GM12878 (cell line): ENCODE results near the gene ID4. TPM values are rescaled to one million over a fixed set of nuclear protein-coding genes. Genes with fewer than 3 reads are reported as not detected.

ENCODE experiments used
- ATAC-seq: fragments of 200-7000 bp; cut with Tn5 transposase; 3 replicates; pipeline ENCODE4 v1.9.1; 2020; ENCODE audit warnings: mild to moderate bottlenecking, moderate library complexity
- BruUV-seq: library from RNA; stranded (reverse); fragments of 400-500 nt; replicated peaks from 2 replicates; lab custom pipeline; 2021; lab: Mats Ljungman, UMichigan
- CTCF ChIA-PET: fragments of 300-600 bp; sonication (Branson Sonifier 250); formaldehyde crosslinking; extraction: SDS; loops from one replicate; lab custom pipeline; 2021; ENCODE audit warnings: inconsistent platforms; lab: Yijun Ruan, JAX
- POLR2A ChIA-PET: fragments of 350-600 bp; formaldehyde crosslinking; extraction: SDS; loops from one replicate; lab custom pipeline; 2021; ENCODE audit warnings: inconsistent platforms; lab: Charles Lee
- RAD21 ChIA-PET: fragments of 300-600 bp; sonication (Branson Sonifier 250); formaldehyde crosslinking; loops from one replicate; lab custom pipeline; 2023; ENCODE audit warnings: antibody characterized with exemption; ENCODE audit not compliant: unreplicated experiment; lab: Charles Lee
- SMC1A ChIA-PET: fragments of 300-600 bp; sonication (Branson Sonifier 250); formaldehyde crosslinking; loops from one replicate; lab custom pipeline; 2023; ENCODE audit not compliant: unreplicated experiment, uncharacterized antibody; lab: Charles Lee
- DNase-seq: peaks from one replicate; pipeline ENCODE4 v3.0.0-alpha.2; 2011; ENCODE audit warnings: low read depth, low spot score
- FAIRE-seq: peaks from 3 replicates; lab custom pipeline; 2011; peaks lifted over from hg19 to GRCh38; lab: Jason Lieb, UNC
- H2AFZ ChIP-seq: 2 replicates; pipeline ENCODE4 v1.6.0; 2011; ENCODE audit warnings: low read depth, low read length, control low read depth; ENCODE audit not compliant: control insufficient read depth
- H3K27ac ChIP-seq: 2 replicates; pipeline ENCODE4 v1.5.1; 2011; ENCODE audit warnings: control low read depth; ENCODE audit not compliant: control insufficient read depth, insufficient read depth
- H3K27me3 ChIP-seq, 2 experiments: replicated peaks in 1 of 2; 2 replicates each; pipeline versions ENCODE4 v1.6.0 to v1.6.1; 2011; ENCODE audit warnings: low read length in 1 of 2; ENCODE audit not compliant: control insufficient read depth in 2 of 2, insufficient read depth in 2 of 2
- H3K36me3 ChIP-seq, 2 experiments: 2 replicates each; pipeline ENCODE4 v1.5.1; 2011; ENCODE audit warnings: low read length in 1 of 2; ENCODE audit not compliant: control insufficient read depth in 2 of 2, insufficient read depth in 2 of 2
- H3K4me1 ChIP-seq: 2 replicates; pipeline ENCODE4 v1.6.1; 2011; ENCODE audit warnings: mild to moderate bottlenecking, low read length, moderate library complexity, mixed read lengths; ENCODE audit not compliant: control insufficient read depth, insufficient read depth
- H3K4me2 ChIP-seq: 2 replicates; pipeline ENCODE4 v1.6.0; 2011; ENCODE audit warnings: control low read depth; ENCODE audit not compliant: control insufficient read depth, insufficient read depth
- H3K4me3 ChIP-seq: fragments of 200-600 bp; sonication (generic); 2 replicates; pipeline ENCODE4 v1.5.1; 2016
- H3K79me2 ChIP-seq: 2 replicates; pipeline ENCODE4 v1.6.0; 2011; ENCODE audit warnings: low read length; ENCODE audit not compliant: control insufficient read depth, insufficient read depth
- H3K9ac ChIP-seq: 2 replicates; pipeline ENCODE4 v1.8.0; 2011; ENCODE audit warnings: low read length, control low read depth, mixed read lengths; ENCODE audit not compliant: control insufficient read depth, insufficient read depth
- H3K9me3 ChIP-seq: replicated peaks from 3 replicates; pipeline ENCODE4 v1.5.1; 2011; ENCODE audit warnings: mild to moderate bottlenecking, low read length; ENCODE audit not compliant: control insufficient read depth, insufficient read depth
- H4K20me1 ChIP-seq: 2 replicates; pipeline ENCODE4 v1.6.0; 2011; ENCODE audit not compliant: control insufficient read depth, insufficient read depth
- CHD4 ChIP-seq: fragments of 200-600 bp; sonication (generic); IDR thresholded peaks from 2 replicates; pipeline ENCODE4 v1.6.1; 2016; ENCODE audit warnings: mild to moderate bottlenecking
- CREM ChIP-seq: IDR thresholded peaks from 2 replicates; pipeline ENCODE4 v1.6.1; 2014; ENCODE audit warnings: antibody characterized with exemption, low read depth
- EP300 ChIP-seq, 2 experiments: fragments of 150-350 bp in 1 of 2; IDR thresholded peaks; 2 replicates each; pipeline ENCODE4 v1.6.1; 2011 to 2012; ENCODE audit warnings: low read depth in 2 of 2, low read length in 2 of 2, borderline replicate concordance in 1 of 2, improper control_type of control experiment in 1 of 2, inconsistent platforms in 1 of 2; ENCODE audit not compliant: control insufficient read depth in 1 of 2
- KAT2A ChIP-seq: conservative IDR thresholded peaks from 2 replicates; pipeline ENCODE4 v1.6.1; 2011; ENCODE audit warnings: low read depth, low read length; ENCODE audit not compliant: control insufficient read depth
- MEF2B ChIP-seq: fragments of 450-650 bp; IDR thresholded peaks from 2 replicates; pipeline ENCODE4 v1.6.1; 2018; ENCODE audit warnings: mild to moderate bottlenecking, moderate library complexity; ENCODE audit not compliant: partially characterized antibody, poor library complexity, severe bottlenecking
- NFYB ChIP-seq: IDR thresholded peaks from 2 replicates; pipeline ENCODE4 v1.6.1; 2011; ENCODE audit warnings: low read depth, mild to moderate bottlenecking, low read length, improper control_type of control experiment, moderate library complexity; ENCODE audit not compliant: insufficient read depth
- POLR2A ChIP-seq: IDR thresholded peaks from 2 replicates; pipeline ENCODE4 v1.6.1; 2011; ENCODE audit warnings: low read depth, mild to moderate bottlenecking, low read length
- POU2F2 ChIP-seq: IDR thresholded peaks from 3 replicates; pipeline ENCODE4 v1.6.1; 2011; ENCODE audit warnings: low read depth, mild to moderate bottlenecking, low read length, borderline replicate concordance
- RAD21 ChIP-seq: IDR thresholded peaks from 2 replicates; pipeline ENCODE4 v1.6.1; 2011; ENCODE audit warnings: mild to moderate bottlenecking, low read depth, low read length, moderate library complexity; ENCODE audit not compliant: insufficient read depth
- RELA ChIP-seq: fragments of 450-650 bp; IDR thresholded peaks from 2 replicates; pipeline ENCODE4 v1.8.0; 2014; ENCODE audit warnings: borderline replicate concordance; ENCODE audit not compliant: partially characterized antibody
- SIN3A ChIP-seq: IDR thresholded peaks from 2 replicates; pipeline ENCODE4 v1.6.1; 2012; ENCODE audit warnings: low read depth, low read length, improper control_type of control experiment
- SUZ12 ChIP-seq: fragments of 200-600 bp; sonication (generic); IDR thresholded peaks from one replicate; pipeline ENCODE4 v1.6.1; 2018; ENCODE audit warnings: antibody characterized with exemption, mild to moderate bottlenecking; ENCODE audit not compliant: unreplicated experiment
- TCF3 ChIP-seq: IDR thresholded peaks from 2 replicates; pipeline ENCODE4 v1.6.1; 2012; ENCODE audit warnings: low read depth, mild to moderate bottlenecking, low read length, borderline replicate concordance; ENCODE audit not compliant: insufficient read depth
- in situ Hi-C: fragments of 300-500 bp; cut with MboI; formaldehyde crosslinking; loops from 9 replicates; pipeline ENCODE4 v1.14.3; 2018; ENCODE audit warnings: mixed read lengths
- intact Hi-C: fragments of 100-400 bp; cut with micrococcal nuclease; formaldehyde crosslinking; loops from one replicate; pipeline ENCODE4 v1.14.2; 2022; ENCODE audit not compliant: unreplicated experiment
- polyA plus RNA-seq, 11 experiments: library from polyadenylated mRNA; depleted of rRNA in 4 of 11; unstranded in 6 of 11; stranded (reverse) in 5 of 11; fragments of >200 nt; fragmentation: Nextera tagmentation in 4 of 11; fragmentation: Illumina TruSeq in 1 of 11; extraction: Ambion mirVana in 4 of 11; extraction: Trizol in 1 of 11; gene quantifications; 1 replicate in 1 of 11; 2 replicates in 10 of 11; pipeline versions ENCODE4 v1.2.1 to v1.2.3, GENCODE V29; 2011 to 2016; ENCODE audit warnings: inconsistent platforms in 2 of 11, missing spikeins in 2 of 11, low read depth in 1 of 11
- total RNA-seq, 4 experiments: library from RNA; depleted of rRNA in 3 of 4; stranded (reverse); fragments of >200 nt in 3 of 4; fragmentation: Illumina TruSeq in 1 of 4; extraction: Trizol in 1 of 4; gene quantifications; 2 replicates each; pipeline versions ENCODE4 v1.2.1 to v1.2.3, GENCODE V29; 2013 to 2021
- TF ChIP-seq, protein P1 (sequence below): IDR thresholded peaks from 2 replicates; pipeline ENCODE4 v1.6.1; 2011; ENCODE audit warnings: low read depth, low read length, improper control_type of control experiment, borderline replicate concordance
- TF ChIP-seq, protein P2 (sequence below): IDR thresholded peaks from 2 replicates; pipeline ENCODE4 v1.6.1; 2011; ENCODE audit warnings: low read depth, mild to moderate bottlenecking, low read length, moderate library complexity, borderline replicate concordance; ENCODE audit errors: extremely low read depth
- TF ChIP-seq, protein P3 (sequence below): fragments of 450-650 bp; IDR thresholded peaks from 2 replicates; pipeline ENCODE4 v1.6.1; 2018; ENCODE audit warnings: mild to moderate bottlenecking, low read depth, moderate library complexity; ENCODE audit not compliant: partially characterized antibody

The ID4 gene
- total and polyA plus RNA-seq, 10 of the 15 experiments (the other 5 are each of a cell fraction or from before 2014, with no cell fraction given) = 0.09 TPM; not detected in 9

DNA sequence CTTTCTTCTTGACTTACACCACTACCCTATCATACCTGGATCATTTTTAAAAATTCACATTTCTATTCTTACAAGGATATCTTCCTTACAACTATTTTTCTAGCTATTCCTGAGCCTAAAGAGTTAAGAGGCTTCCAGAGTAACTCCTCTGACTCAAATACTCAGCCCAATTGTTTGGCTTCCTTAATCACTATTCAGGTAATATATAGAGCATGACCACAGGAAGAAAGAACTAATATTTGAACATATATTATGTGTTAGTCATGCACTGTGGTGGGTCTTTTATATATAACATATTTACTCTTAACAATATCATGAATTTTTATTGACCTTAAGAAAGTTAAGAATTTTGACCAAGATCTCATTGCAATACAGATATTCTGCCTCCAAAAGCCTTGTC, 42.0 kb upstream of the ID4 start:
- H2AFZ ChIP-seq = no peak overlapping the region
- no peak for TF ChIP-seq NFYB
- TF ChIP-seq POLR2A = no peak
- TF ChIP-seq MEF2B = no peak
- TF ChIP-seq EP300 (IDR thresholded peaks at IDR 0.05; ENCODE audit: borderline replicate concordance in 1 of 2, control insufficient read depth in 1 of 2, low read depth in 2 of 2, low read length in 2 of 2) = no peak
- TF ChIP-seq RELA = no peak
- no peak for TF ChIP-seq POU2F2
- TF ChIP-seq KAT2A = no peak
- TF ChIP-seq CHD4 = no peak
- TF ChIP-seq, protein P1, sequence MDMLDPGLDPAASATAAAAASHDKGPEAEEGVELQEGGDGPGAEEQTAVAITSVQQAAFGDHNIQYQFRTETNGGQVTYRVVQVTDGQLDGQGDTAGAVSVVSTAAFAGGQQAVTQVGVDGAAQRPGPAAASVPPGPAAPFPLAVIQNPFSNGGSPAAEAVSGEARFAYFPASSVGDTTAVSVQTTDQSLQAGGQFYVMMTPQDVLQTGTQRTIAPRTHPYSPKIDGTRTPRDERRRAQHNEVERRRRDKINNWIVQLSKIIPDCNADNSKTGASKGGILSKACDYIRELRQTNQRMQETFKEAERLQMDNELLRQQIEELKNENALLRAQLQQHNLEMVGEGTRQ = no peak
- TF ChIP-seq RAD21 = no peak
- TF ChIP-seq SUZ12 = no peak
- TF ChIP-seq, protein P2, sequence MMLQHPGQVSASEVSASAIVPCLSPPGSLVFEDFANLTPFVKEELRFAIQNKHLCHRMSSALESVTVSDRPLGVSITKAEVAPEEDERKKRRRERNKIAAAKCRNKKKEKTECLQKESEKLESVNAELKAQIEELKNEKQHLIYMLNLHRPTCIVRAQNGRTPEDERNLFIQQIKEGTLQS = no peak
- TF ChIP-seq SIN3A = no peak
- no peak for TF ChIP-seq CREM
- TF ChIP-seq, protein P3, sequence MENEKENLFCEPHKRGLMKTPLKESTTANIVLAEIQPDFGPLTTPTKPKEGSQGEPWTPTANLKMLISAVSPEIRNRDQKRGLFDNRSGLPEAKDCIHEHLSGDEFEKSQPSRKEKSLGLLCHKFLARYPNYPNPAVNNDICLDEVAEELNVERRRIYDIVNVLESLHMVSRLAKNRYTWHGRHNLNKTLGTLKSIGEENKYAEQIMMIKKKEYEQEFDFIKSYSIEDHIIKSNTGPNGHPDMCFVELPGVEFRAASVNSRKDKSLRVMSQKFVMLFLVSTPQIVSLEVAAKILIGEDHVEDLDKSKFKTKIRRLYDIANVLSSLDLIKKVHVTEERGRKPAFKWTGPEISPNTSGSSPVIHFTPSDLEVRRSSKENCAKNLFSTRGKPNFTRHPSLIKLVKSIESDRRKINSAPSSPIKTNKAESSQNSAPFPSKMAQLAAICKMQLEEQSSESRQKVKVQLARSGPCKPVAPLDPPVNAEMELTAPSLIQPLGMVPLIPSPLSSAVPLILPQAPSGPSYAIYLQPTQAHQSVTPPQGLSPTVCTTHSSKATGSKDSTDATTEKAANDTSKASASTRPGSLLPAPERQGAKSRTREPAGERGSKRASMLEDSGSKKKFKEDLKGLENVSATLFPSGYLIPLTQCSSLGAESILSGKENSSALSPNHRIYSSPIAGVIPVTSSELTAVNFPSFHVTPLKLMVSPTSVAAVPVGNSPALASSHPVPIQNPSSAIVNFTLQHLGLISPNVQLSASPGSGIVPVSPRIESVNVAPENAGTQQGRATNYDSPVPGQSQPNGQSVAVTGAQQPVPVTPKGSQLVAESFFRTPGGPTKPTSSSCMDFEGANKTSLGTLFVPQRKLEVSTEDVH = no peak
- no peak for TF ChIP-seq TCF3
- TF ChIP-seq, all 136 proteins: peak for 0
- H3K79me2 ChIP-seq = no peaks in the 10 kb centered on the region
- ATAC-seq (no peak), FAIRE-seq (no peak), DNase-seq (no peak)
- no peak overlapping the region for H3K4me3 ChIP-seq
- BruUV-seq = no TSS peak
- H3K4me1 ChIP-seq = no peaks in the 10 kb centered on the region
- H3K4me2 ChIP-seq = no peak overlapping the region
- ChIA-PET SMC1A (interaction anchor here (1.0 kb wide), 1 partner anchor 14 kb away, joined by 3 read pairs; no protein-coding TSS in a partner anchor), RAD21 (no interaction called here), POLR2A (no interaction called here), CTCF (no interaction called here)
- in situ Hi-C loops = no loop called here
- H4K20me1 ChIP-seq = no peaks in the 10 kb centered on the region
- no peaks in the 10 kb centered on the region for H3K36me3 ChIP-seq
- intact Hi-C loops = no loop called here
- no peak overlapping the region for H3K9ac ChIP-seq
- H3K27me3 ChIP-seq = no peaks in the 10 kb centered on the region
- no peaks in the 10 kb centered on the region for H3K9me3 ChIP-seq
- no peak overlapping the region for H3K27ac ChIP-seq
